ENCODE results near the gene CLC.
A peak's percentile ranks its signal among the peaks of the same experiment; 100 is the strongest.
"Not testable (repeated sequence)": the region's sequence is repeated elsewhere in the genome, so short reads cannot be mapped to it uniquely, and the experiment has no call there.

The CLC gene

GRCh38 chr19:39737891-39738290 lies at the start of gene CLC:
Gene CLC, minus strand, starts transcription at chr19:39738029. Its CDS starts 77 bp downstream, at chr19:39737952.
- no peak for TF ChIP-seq CTCF (conservative IDR thresholded peaks at IDR 0.05)
- H3K27ac ChIP-seq = no peak within 1 kb of the TSS

GRCh38 chr19:39780894-39781293 lies 43.1 kb upstream of the CLC start:
- H3K27ac ChIP-seq = no peak overlapping the region
- no peak for TF ChIP-seq CTCF (conservative IDR thresholded peaks at IDR 0.05)

GRCh38 chr19:39778763-39779162 lies 40.9 kb upstream of the CLC start, which contains the start of gene LEUTX:
Gene LEUTX, plus strand, starts transcription at chr19:39778854. Its CDS starts 67 bp downstream, at chr19:39778921.
- H3K27ac ChIP-seq = no peak within 1 kb of the TSS
- no peak for TF ChIP-seq CTCF (conservative IDR thresholded peaks at IDR 0.05)

GRCh38 chr19:39768786-39769185 lies 31.0 kb upstream of the CLC start:
- H3K27ac ChIP-seq = no peak overlapping the region
- no peak for TF ChIP-seq CTCF (conservative IDR thresholded peaks at IDR 0.05)

GRCh38 chr19:39768334-39768733 lies 30.5 kb upstream of the CLC start:
- no peak for TF ChIP-seq CTCF (conservative IDR thresholded peaks at IDR 0.05)
- no peak overlapping the region for H3K27ac ChIP-seq

GRCh38 chr19:39765091-39766076 lies 27.6 kb upstream of the CLC start:
- peak; percentile 91 for TF ChIP-seq CTCF (conservative IDR thresholded peaks at IDR 0.05)

GRCh38 chr19:39761851-39762250 lies 24.0 kb upstream of the CLC start:
- H3K27ac ChIP-seq = not testable (repeated sequence)

More at GRCh38 chr19:39765091-39766076, 27.6 kb upstream of the CLC start:
- H3K27ac ChIP-seq = no peak overlapping the region

All from VCaP (cell line).